HEK293 (cell line): ENCODE data around the gene ITIH3.

Experiments used
- CTCF ChIP-seq: fragments of 450-650 bp; formaldehyde crosslinking; IDR thresholded peaks from 2 replicates; pipeline ENCODE4 v1.5.1; 2016; ENCODE audit warnings: missing biosample characterization, missing genetic modification characterization
- GLI2 ChIP-seq: fragments of 450-650 bp; formaldehyde crosslinking; IDR thresholded peaks from 2 replicates; pipeline ENCODE4; 2017; ENCODE audit warnings: missing biosample characterization, missing genetic modification characterization, low read depth, borderline replicate concordance
- MEIS1 ChIP-seq: sonication (generic); formaldehyde crosslinking; IDR thresholded peaks from 2 replicates; pipeline ENCODE4 v1.8.1; 2022; ENCODE audit warnings: missing genetic modification reagents, mild to moderate bottlenecking, borderline replicate concordance
- REST ChIP-seq: fragments of 450-650 bp; formaldehyde crosslinking; IDR thresholded peaks from 2 replicates; pipeline ENCODE4 v1.5.1; 2016; ENCODE audit warnings: missing biosample characterization, missing genetic modification characterization
- SP2 ChIP-seq: fragments of 450-650 bp; formaldehyde crosslinking; IDR thresholded peaks from 2 replicates; pipeline ENCODE4 v1.5.1; 2016; ENCODE audit warnings: missing biosample characterization, missing genetic modification characterization
- SP7 ChIP-seq: fragments of 450-650 bp; formaldehyde crosslinking; IDR thresholded peaks from 2 replicates; pipeline ENCODE4 v1.5.1; 2016; ENCODE audit warnings: missing biosample characterization, missing genetic modification characterization
- ZNF324 ChIP-seq: fragments of 450-650 bp; formaldehyde crosslinking; IDR thresholded peaks from 2 replicates; pipeline ENCODE4 v1.5.1; 2016; ENCODE audit warnings: missing biosample characterization, missing genetic modification characterization
- ZNF37A ChIP-seq: fragments of 450-650 bp; IDR thresholded peaks from 2 replicates; pipeline ENCODE4 v1.5.1; 2018; ENCODE audit warnings: missing biosample characterization, missing genetic modification characterization
- ZNF792 ChIP-seq: fragments of 450-650 bp; formaldehyde crosslinking; IDR thresholded peaks from 2 replicates; pipeline ENCODE4 v1.5.1; 2016; ENCODE audit warnings: missing biosample characterization, missing genetic modification characterization
- ZSCAN16 ChIP-seq: fragments of 450-650 bp; formaldehyde crosslinking; IDR thresholded peaks from 2 replicates; pipeline ENCODE4 v1.5.1; 2016; ENCODE audit warnings: missing biosample characterization, missing genetic modification characterization
- TF ChIP-seq, protein P1 (sequence below): fragments of 450-650 bp; formaldehyde crosslinking; IDR thresholded peaks from 2 replicates; pipeline ENCODE4 v1.5.1; 2016; ENCODE audit warnings: missing biosample characterization, missing genetic modification characterization, low read depth
- TF ChIP-seq, protein P2 (sequence below): fragments of 450-650 bp; formaldehyde crosslinking; IDR thresholded peaks from 2 replicates; pipeline ENCODE4 v1.5.1; 2017; ENCODE audit warnings: missing biosample characterization, missing genetic modification characterization
- TF ChIP-seq, protein P3 (sequence below): fragments of 450-650 bp; formaldehyde crosslinking; IDR thresholded peaks from 2 replicates; pipeline ENCODE4 v1.5.1; 2017; ENCODE audit warnings: missing biosample characterization, missing genetic modification characterization
- TF ChIP-seq, protein P4 (sequence below): fragments of 450-650 bp; IDR thresholded peaks from 2 replicates; pipeline ENCODE4 v1.5.1; 2018; ENCODE audit warnings: missing biosample characterization, mild to moderate bottlenecking, missing genetic modification characterization

- TF ChIP-seq SP7 (tag by site-specific recombination) (no peak), REST (tag by site-specific recombination) (no peak), CTCF (tag by site-specific recombination) (no peak), MEIS1 (no peak), SP2 (tag by site-specific recombination) (no peak), GLI2 (tag by site-specific recombination) (no peak), ZNF792 (tag by site-specific recombination) (no peak), ZSCAN16 (tag by site-specific recombination) (no peak), ZNF37A (tag by site-specific recombination) (no peak), ZNF324 (tag by site-specific recombination) (no peak)
- TF ChIP-seq, protein P1, sequence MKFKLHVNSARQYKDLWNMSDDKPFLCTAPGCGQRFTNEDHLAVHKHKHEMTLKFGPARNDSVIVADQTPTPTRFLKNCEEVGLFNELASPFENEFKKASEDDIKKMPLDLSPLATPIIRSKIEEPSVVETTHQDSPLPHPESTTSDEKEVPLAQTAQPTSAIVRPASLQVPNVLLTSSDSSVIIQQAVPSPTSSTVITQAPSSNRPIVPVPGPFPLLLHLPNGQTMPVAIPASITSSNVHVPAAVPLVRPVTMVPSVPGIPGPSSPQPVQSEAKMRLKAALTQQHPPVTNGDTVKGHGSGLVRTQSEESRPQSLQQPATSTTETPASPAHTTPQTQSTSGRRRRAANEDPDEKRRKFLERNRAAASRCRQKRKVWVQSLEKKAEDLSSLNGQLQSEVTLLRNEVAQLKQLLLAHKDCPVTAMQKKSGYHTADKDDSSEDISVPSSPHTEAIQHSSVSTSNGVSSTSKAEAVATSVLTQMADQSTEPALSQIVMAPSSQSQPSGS = no peak
- TF ChIP-seq, protein P2, sequence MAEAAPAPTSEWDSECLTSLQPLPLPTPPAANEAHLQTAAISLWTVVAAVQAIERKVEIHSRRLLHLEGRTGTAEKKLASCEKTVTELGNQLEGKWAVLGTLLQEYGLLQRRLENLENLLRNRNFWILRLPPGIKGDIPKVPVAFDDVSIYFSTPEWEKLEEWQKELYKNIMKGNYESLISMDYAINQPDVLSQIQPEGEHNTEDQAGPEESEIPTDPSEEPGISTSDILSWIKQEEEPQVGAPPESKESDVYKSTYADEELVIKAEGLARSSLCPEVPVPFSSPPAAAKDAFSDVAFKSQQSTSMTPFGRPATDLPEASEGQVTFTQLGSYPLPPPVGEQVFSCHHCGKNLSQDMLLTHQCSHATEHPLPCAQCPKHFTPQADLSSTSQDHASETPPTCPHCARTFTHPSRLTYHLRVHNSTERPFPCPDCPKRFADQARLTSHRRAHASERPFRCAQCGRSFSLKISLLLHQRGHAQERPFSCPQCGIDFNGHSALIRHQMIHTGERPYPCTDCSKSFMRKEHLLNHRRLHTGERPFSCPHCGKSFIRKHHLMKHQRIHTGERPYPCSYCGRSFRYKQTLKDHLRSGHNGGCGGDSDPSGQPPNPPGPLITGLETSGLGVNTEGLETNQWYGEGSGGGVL (tag by site-specific recombination) = no peak
- TF ChIP-seq, protein P3, sequence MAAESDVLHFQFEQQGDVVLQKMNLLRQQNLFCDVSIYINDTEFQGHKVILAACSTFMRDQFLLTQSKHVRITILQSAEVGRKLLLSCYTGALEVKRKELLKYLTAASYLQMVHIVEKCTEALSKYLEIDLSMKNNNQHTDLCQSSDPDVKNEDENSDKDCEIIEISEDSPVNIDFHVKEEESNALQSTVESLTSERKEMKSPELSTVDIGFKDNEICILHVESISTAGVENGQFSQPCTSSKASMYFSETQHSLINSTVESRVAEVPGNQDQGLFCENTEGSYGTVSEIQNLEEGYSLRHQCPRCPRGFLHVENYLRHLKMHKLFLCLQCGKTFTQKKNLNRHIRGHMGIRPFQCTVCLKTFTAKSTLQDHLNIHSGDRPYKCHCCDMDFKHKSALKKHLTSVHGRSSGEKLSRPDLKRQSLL = no peak
- TF ChIP-seq, protein P4, sequence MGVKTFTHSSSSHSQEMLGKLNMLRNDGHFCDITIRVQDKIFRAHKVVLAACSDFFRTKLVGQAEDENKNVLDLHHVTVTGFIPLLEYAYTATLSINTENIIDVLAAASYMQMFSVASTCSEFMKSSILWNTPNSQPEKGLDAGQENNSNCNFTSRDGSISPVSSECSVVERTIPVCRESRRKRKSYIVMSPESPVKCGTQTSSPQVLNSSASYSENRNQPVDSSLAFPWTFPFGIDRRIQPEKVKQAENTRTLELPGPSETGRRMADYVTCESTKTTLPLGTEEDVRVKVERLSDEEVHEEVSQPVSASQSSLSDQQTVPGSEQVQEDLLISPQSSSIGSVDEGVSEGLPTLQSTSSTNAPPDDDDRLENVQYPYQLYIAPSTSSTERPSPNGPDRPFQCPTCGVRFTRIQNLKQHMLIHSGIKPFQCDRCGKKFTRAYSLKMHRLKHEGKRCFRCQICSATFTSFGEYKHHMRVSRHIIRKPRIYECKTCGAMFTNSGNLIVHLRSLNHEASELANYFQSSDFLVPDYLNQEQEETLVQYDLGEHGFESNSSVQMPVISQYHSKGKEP (tag by site-specific recombination) = no peak
Measured at GRCh38 chr3:52822363-52822762, 27.8 kb downstream of the ITIH3 start.
